HepG2 (cell line): Measurements from ENCODE around the gene MIEF1. TPM values are rescaled to one million over a fixed set of nuclear protein-coding genes. Genes with fewer than 3 reads are reported as not detected.

Source experiments
- MYNN ChIP-seq: sonication (generic); formaldehyde crosslinking; IDR thresholded peaks from 2 replicates; pipeline ENCODE4 v1.4.0; 2020; ENCODE audit warnings: mild to moderate bottlenecking, low read depth, missing genetic modification reagents
- NKX3-1 ChIP-seq: sonication (generic); formaldehyde crosslinking; IDR thresholded peaks from 2 replicates; pipeline ENCODE4 v1.5.0; 2020; ENCODE audit warnings: missing genetic modification reagents
- PRPF4 ChIP-seq: fragments of 200-400 bp; formaldehyde crosslinking; IDR thresholded peaks from 2 replicates; pipeline ENCODE4 v1.6.1; 2016; ENCODE audit warnings: low read length, low read depth; ENCODE audit not compliant: poor library complexity, severe bottlenecking
- SNAPC2 ChIP-seq: sonication (generic); formaldehyde crosslinking; IDR thresholded peaks from 2 replicates; pipeline ENCODE4 v1.8.1; 2022; ENCODE audit warnings: mild to moderate bottlenecking, missing genetic modification reagents
- ZBTB38 ChIP-seq: sonication (generic); formaldehyde crosslinking; IDR thresholded peaks from 2 replicates; pipeline ENCODE4 v1.5.1; 2020; ENCODE audit warnings: mild to moderate bottlenecking, missing genetic modification reagents
- ZBTB40 ChIP-seq, 2 experiments: fragments of 450-650 bp in 1 of 2; sonication (generic) in 1 of 2; formaldehyde crosslinking in 1 of 2; IDR thresholded peaks; 2 replicates each; pipeline versions ENCODE4 v1.6.1 to v1.8.0; 2016 to 2022; ENCODE audit warnings: antibody characterized with exemption in 1 of 2, mild to moderate bottlenecking in 1 of 2, missing genetic modification reagents in 1 of 2
- ZC3H4 ChIP-seq: sonication (generic); formaldehyde crosslinking; IDR thresholded peaks from 2 replicates; pipeline ENCODE4 v1.4.0; 2020; ENCODE audit warnings: missing genetic modification reagents, borderline replicate concordance
- ZNF253 ChIP-seq: sonication (generic); formaldehyde crosslinking; IDR thresholded peaks from 2 replicates; pipeline ENCODE4 v1.8.0; 2022; ENCODE audit warnings: mild to moderate bottlenecking, missing genetic modification reagents, borderline replicate concordance
- ZNF549 ChIP-seq: sonication (generic); formaldehyde crosslinking; IDR thresholded peaks from 2 replicates; pipeline ENCODE4 v1.5.0; 2020; ENCODE audit warnings: missing genetic modification reagents
- ZNF598 ChIP-seq: sonication (generic); formaldehyde crosslinking; IDR thresholded peaks from 2 replicates; pipeline ENCODE4 v1.5.1; 2020; ENCODE audit warnings: mild to moderate bottlenecking, missing genetic modification reagents, borderline replicate concordance
- ZNF709 ChIP-seq: sonication (generic); formaldehyde crosslinking; IDR thresholded peaks from 2 replicates; pipeline ENCODE4 v1.5.0; 2020; ENCODE audit warnings: mild to moderate bottlenecking, missing genetic modification reagents
- ZSCAN30 ChIP-seq: sonication (generic); formaldehyde crosslinking; IDR thresholded peaks from 2 replicates; pipeline ENCODE4 v1.5.0; 2020; ENCODE audit warnings: mild to moderate bottlenecking, missing genetic modification reagents
- polyA plus RNA-seq, 8 experiments: library from polyadenylated mRNA; depleted of rRNA in 3 of 8; stranded (reverse) in 7 of 8; unstranded in 1 of 8; fragments of >200 nt; fragmentation: Illumina TruSeq in 4 of 8; extraction: Trizol in 4 of 8; gene quantifications; 2 replicates each; pipeline versions ENCODE4 v1.2.1 to v1.2.3, GENCODE V29; 2011 to 2016; ENCODE audit warnings: low read depth in 4 of 8, missing spikeins in 1 of 8, mixed read lengths in 1 of 8; ENCODE audit not compliant: insufficient read depth in 1 of 8
- total RNA-seq, 5 experiments: library from RNA; depleted of rRNA; stranded (reverse); fragments of >200 nt; fragmentation: Illumina TruSeq; extraction: Trizol; gene quantifications; 2 replicates each; pipeline ENCODE4 v1.2.3, GENCODE V29; 2016; ENCODE audit warnings: low read depth in 1 of 5
- TF ChIP-seq, protein P1 (sequence below): sonication (generic); formaldehyde crosslinking; IDR thresholded peaks from 2 replicates; pipeline ENCODE4 v1.5.0; 2020; ENCODE audit warnings: mild to moderate bottlenecking, missing genetic modification reagents, moderate library complexity
- TF ChIP-seq, protein P2 (sequence below): sonication (generic); formaldehyde crosslinking; IDR thresholded peaks from 2 replicates; pipeline ENCODE4 v1.5.0; 2020; ENCODE audit warnings: mild to moderate bottlenecking, missing genetic modification reagents

MIEF1 gene
- total and polyA plus RNA-seq, 2 of the 13 experiments (the other 11 are each of a cell fraction or from before 2014, with no cell fraction given): 21.7 to 34.8 TPM

DNA sequence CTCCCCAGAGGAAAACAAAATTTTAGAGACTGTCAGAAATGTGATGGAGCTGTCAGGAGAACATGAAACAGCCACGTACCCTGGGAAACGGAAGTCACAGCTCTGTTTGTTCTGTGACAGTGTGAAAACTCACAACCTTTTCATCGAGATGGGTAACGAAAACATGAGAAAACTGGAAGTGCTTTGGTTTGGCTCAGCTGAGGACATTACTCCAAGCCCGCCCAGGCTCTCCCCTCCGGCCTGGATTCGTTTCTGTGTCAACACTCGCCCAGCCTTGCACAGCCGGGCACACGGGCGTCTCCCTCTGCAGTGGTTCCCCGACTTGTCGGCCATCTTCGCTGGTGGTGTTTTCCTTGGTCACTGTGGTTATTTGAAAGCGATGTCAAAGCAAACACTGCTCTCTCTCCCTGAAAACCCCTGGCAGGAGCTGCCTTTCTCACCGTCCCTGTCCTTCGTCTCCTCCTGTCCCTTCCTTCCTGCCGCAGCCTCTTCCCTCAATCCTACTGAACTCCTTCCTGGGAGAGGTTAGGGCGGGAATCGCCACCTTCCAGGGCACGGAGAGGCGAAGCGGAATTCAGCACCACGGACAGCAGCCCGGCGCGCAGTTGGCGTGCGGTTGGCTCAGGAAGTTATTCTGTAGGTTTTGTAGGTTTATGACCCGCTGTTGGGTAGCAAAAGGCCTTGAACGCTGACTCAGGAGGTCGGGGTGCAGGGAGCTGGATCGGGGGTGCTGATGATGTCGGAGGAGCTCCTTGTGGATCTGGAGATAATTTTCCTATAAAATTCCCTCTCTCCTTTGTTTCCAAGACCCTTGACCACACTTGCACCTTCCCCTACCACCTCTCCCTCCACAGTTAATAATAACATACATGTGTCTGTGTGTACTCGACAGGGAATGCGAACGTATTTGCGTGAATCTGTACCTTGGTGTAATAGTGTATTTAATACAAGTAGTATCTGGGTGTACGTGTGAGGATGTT, 43.6 kb downstream of the MIEF1 start (continued):
- TF ChIP-seq PRPF4 (no peak), ZBTB40 (IDR thresholded peaks at IDR 0.05) (no peak), ZBTB40 (CRISPR knock-in tag; IDR thresholded peaks at IDR 0.05) (peak; percentile 88), ZNF598 (CRISPR knock-in tag) (no peak), ZSCAN30 (CRISPR knock-in tag) (0 out of 2 replicates have a peak, but pooled peaks have one; percentile 56), ZBTB38 (CRISPR knock-in tag) (0 out of 2 replicates have a peak, but pooled peaks have one; percentile 28), ZNF253 (CRISPR knock-in tag) (no peak), ZNF549 (CRISPR knock-in tag) (no peak), MYNN (CRISPR knock-in tag) (peak; percentile 94; the same call in 1 of the 2 replicates), ZC3H4 (CRISPR knock-in tag) (no peak), SNAPC2 (CRISPR knock-in tag) (peak; percentile 70; the same call in 1 of the 2 replicates), ZNF709 (CRISPR knock-in tag) (peak; percentile 70; the same call in 1 of the 2 replicates), NKX3-1 (CRISPR knock-in tag) (peak; percentile 95)
- TF ChIP-seq, protein P1, sequence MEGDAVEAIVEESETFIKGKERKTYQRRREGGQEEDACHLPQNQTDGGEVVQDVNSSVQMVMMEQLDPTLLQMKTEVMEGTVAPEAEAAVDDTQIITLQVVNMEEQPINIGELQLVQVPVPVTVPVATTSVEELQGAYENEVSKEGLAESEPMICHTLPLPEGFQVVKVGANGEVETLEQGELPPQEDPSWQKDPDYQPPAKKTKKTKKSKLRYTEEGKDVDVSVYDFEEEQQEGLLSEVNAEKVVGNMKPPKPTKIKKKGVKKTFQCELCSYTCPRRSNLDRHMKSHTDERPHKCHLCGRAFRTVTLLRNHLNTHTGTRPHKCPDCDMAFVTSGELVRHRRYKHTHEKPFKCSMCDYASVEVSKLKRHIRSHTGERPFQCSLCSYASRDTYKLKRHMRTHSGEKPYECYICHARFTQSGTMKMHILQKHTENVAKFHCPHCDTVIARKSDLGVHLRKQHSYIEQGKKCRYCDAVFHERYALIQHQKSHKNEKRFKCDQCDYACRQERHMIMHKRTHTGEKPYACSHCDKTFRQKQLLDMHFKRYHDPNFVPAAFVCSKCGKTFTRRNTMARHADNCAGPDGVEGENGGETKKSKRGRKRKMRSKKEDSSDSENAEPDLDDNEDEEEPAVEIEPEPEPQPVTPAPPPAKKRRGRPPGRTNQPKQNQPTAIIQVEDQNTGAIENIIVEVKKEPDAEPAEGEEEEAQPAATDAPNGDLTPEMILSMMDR (CRISPR knock-in tag): no peak
- TF ChIP-seq, protein P2, sequence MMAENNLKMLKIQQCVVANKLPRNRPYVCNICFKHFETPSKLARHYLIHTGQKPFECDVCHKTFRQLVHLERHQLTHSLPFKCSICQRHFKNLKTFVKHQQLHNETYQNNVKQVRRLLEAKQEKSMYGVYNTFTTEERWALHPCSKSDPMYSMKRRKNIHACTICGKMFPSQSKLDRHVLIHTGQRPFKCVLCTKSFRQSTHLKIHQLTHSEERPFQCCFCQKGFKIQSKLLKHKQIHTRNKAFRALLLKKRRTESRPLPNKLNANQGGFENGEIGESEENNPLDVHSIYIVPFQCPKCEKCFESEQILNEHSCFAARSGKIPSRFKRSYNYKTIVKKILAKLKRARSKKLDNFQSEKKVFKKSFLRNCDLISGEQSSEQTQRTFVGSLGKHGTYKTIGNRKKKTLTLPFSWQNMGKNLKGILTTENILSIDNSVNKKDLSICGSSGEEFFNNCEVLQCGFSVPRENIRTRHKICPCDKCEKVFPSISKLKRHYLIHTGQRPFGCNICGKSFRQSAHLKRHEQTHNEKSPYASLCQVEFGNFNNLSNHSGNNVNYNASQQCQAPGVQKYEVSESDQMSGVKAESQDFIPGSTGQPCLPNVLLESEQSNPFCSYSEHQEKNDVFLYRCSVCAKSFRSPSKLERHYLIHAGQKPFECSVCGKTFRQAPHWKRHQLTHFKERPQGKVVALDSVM (CRISPR knock-in tag): no peak
